HG03175 (cell line): ENCODE results near the gene GPRIN1.

Source experiments
- ATAC-seq: cut with Tn5 transposase; IDR thresholded peaks from one replicate; pipeline ENCODE4 v1.9.1; 2021; ENCODE audit warnings: mild to moderate bottlenecking, moderate library complexity; ENCODE audit not compliant: unreplicated experiment

The GPRIN1 gene

GRCh38 chr5:176609724-176610434 lies at the start of gene GPRIN1:
TSS of gene GPRIN1 (minus strand) at chr5:176610156. CDS start at chr5:176599834, 10,322 bp downstream.
- peak; percentile 77 for ATAC-seq

- ATAC-seq: no peak
Observed at GRCh38 chr5:176659512-176659839, 49.5 kb upstream of the GPRIN1 start.

GRCh38 chr5:176658817-176659511 lies 49.0 kb upstream of the GPRIN1 start:
- no peak for ATAC-seq

GRCh38 chr5:176658007-176658599 lies 48.1 kb upstream of the GPRIN1 start:
- peak; percentile 46 for ATAC-seq

- no peak for ATAC-seq
Observed at GRCh38 chr5:176656467-176656990, 46.6 kb upstream of the GPRIN1 start.

GRCh38 chr5:176654856-176655255 lies 44.9 kb upstream of the GPRIN1 start:
- ATAC-seq: no peak

GRCh38 chr5:176653401-176654385 lies 43.7 kb upstream of the GPRIN1 start:
- ATAC-seq: peak; percentile 35

GRCh38 chr5:176652136-176652535 lies 42.2 kb upstream of the GPRIN1 start:
- no peak for ATAC-seq

GRCh38 chr5:176651472-176651980 lies 41.6 kb upstream of the GPRIN1 start:
- ATAC-seq: no peak

GRCh38 chr5:176650354-176650884 lies 40.5 kb upstream of the GPRIN1 start:
- ATAC-seq: no peak

- ATAC-seq: no peak
Observed at GRCh38 chr5:176648474-176649194, 38.7 kb upstream of the GPRIN1 start.

GRCh38 chr5:176647843-176648473 lies 38.0 kb upstream of the GPRIN1 start:
- no peak for ATAC-seq

- ATAC-seq: peak; percentile 93
Observed at GRCh38 chr5:176647030-176647842, 37.3 kb upstream of the GPRIN1 start, which contains the start of gene TSPAN17. TSS of gene TSPAN17 (plus strand) at chr5:176647484. CDS start at chr5:176647616, 132 bp downstream.

GRCh38 chr5:176646707-176647029 lies 36.7 kb upstream of the GPRIN1 start:
- ATAC-seq: peak; percentile 20

GRCh38 chr5:176646049-176646706 lies 36.2 kb upstream of the GPRIN1 start:
- no peak for ATAC-seq

GRCh38 chr5:176644878-176645670 lies 35.1 kb upstream of the GPRIN1 start:
- ATAC-seq: no peak

GRCh38 chr5:176644294-176644693 lies 34.3 kb upstream of the GPRIN1 start:
- ATAC-seq: no peak
